PC-9 (cell line): Measurements from ENCODE around the gene TRABD2A. TPM values are rescaled to one million over a fixed set of nuclear protein-coding genes. Genes with fewer than 3 reads are reported as not detected.

ENCODE experiments used
- BruUV-seq: library from RNA; stranded (reverse); fragments of 400-500 nt; replicated peaks from 2 replicates; lab custom pipeline; 2021; lab: Mats Ljungman, UMichigan
- CTCF ChIA-PET: fragments of 300-600 bp; sonication (Branson Sonifier 250); formaldehyde crosslinking; loops from one replicate; lab custom pipeline; 2022; ENCODE audit warnings: antibody characterized with exemption; lab: Charles Lee
- POLR2A ChIA-PET: fragments of 300-600 bp; sonication (Branson Sonifier 250); formaldehyde crosslinking; loops from one replicate; lab custom pipeline; 2022; ENCODE audit warnings: antibody characterized with exemption; ENCODE audit not compliant: unreplicated experiment; lab: Charles Lee
- DNase-seq, 2 experiments: peaks; one replicate each; pipeline versions ENCODE4 v3.0.0 to v3.0.0-alpha.2; 2015 to 2022; ENCODE audit warnings: mixed read lengths in 1 of 2
- H2AFZ ChIP-seq: fragments of 200-600 bp; sonication (generic); 2 replicates; pipeline ENCODE4 v1.8.1; 2017; ENCODE audit warnings: antibody characterized with exemption
- H3F3A ChIP-seq: fragments of 200-600 bp; sonication (generic); 2 replicates; pipeline ENCODE4 v1.8.1; 2017; ENCODE audit warnings: antibody characterized with exemption, mild to moderate bottlenecking, low read depth; ENCODE audit not compliant: insufficient read depth
- H3K27ac ChIP-seq: fragments of 200-600 bp; sonication (generic); 2 replicates; pipeline ENCODE4 v1.6.1; 2016; ENCODE audit warnings: mixed run types
- H3K27me3 ChIP-seq: fragments of 200-600 bp; sonication (generic); 2 replicates; pipeline ENCODE4 v1.6.1; 2016; ENCODE audit warnings: low read depth, mixed run types; ENCODE audit not compliant: insufficient read depth
- H3K36me3 ChIP-seq: fragments of 200-600 bp; sonication (generic); 2 replicates; pipeline ENCODE4 v1.6.1; 2016; ENCODE audit warnings: low read depth, mixed run types
- H3K4me1 ChIP-seq: fragments of 200-600 bp; sonication (generic); replicated peaks from 2 replicates; pipeline ENCODE4 v1.6.1; 2016; ENCODE audit warnings: mixed run types; ENCODE audit not compliant: insufficient read depth
- H3K4me2 ChIP-seq: fragments of 200-600 bp; sonication (generic); 2 replicates; pipeline ENCODE4 v1.6.1; 2017; ENCODE audit warnings: mixed run types
- H3K4me3 ChIP-seq: fragments of 200-600 bp; sonication (generic); 2 replicates; pipeline ENCODE4 v1.6.1; 2016; ENCODE audit warnings: mixed run types
- H3K79me2 ChIP-seq: fragments of 200-600 bp; sonication (generic); 2 replicates; pipeline ENCODE4 v1.6.1; 2017; ENCODE audit warnings: low read depth, mixed run types
- H3K9me2 ChIP-seq: fragments of 200-600 bp; sonication (generic); 2 replicates; pipeline ENCODE4 v1.8.1; 2017; ENCODE audit warnings: mild to moderate bottlenecking; ENCODE audit not compliant: insufficient read depth
- H3K9me3 ChIP-seq: fragments of 200-600 bp; sonication (generic); 2 replicates; pipeline ENCODE4 v1.8.1; 2016; ENCODE audit warnings: low read depth; ENCODE audit not compliant: insufficient read depth
- H4K20me1 ChIP-seq: fragments of 200-600 bp; sonication (generic); 2 replicates; pipeline ENCODE4 v1.8.1; 2017; ENCODE audit not compliant: insufficient read depth
- CTCF ChIP-seq: fragments of 200-600 bp; sonication (generic); conservative IDR thresholded peaks from 2 replicates; pipeline ENCODE4 v1.6.1; 2017; ENCODE audit warnings: mixed run types, antibody characterized with exemption, mild to moderate bottlenecking, moderate library complexity
- EZH2 ChIP-seq: fragments of 200-600 bp; sonication (generic); IDR thresholded peaks from 2 replicates; pipeline ENCODE4 v1.8.0; 2017; ENCODE audit warnings: antibody characterized with exemption, low read depth
- intact Hi-C: fragments of 100-400 bp; cut with micrococcal nuclease; formaldehyde crosslinking; loops from one replicate; pipeline ENCODE4 v1.10.0; 2022; ENCODE audit not compliant: unreplicated experiment
- total RNA-seq: library from RNA; stranded (reverse); gene quantifications from 2 replicates; pipeline ENCODE4 v1.2.3, GENCODE V29; 2021

Gene TRABD2A
- total RNA-seq, 1 experiment from 2014 or later = 2.2 TPM

GRCh38 chr2:84844141-84844540, 36.7 kb downstream of the TRABD2A start:
- no peaks in the 10 kb centered on the region for H3K79me2 ChIP-seq
- no peak overlapping the region for H3K27ac ChIP-seq
- POLR2A ChIA-PET = no interaction called here
- no peak for DNase-seq
- no peaks in the 10 kb centered on the region for H3K4me1 ChIP-seq
- BruUV-seq = no TSS peak
- no peaks in the 10 kb centered on the region for H3K9me2 ChIP-seq
- no peaks in the 10 kb centered on the region for H3F3A ChIP-seq
- TF ChIP-seq CTCF (no peak), EZH2 (no peak)
- no peaks in the 10 kb centered on the region for H4K20me1 ChIP-seq
- peaks cover 14% of the 10 kb centered on the region; the same call in 1 of the 2 replicates for H3K27me3 ChIP-seq
- no peaks in the 10 kb centered on the region for H3K36me3 ChIP-seq
- intact Hi-C loops = no loop called here
- H3K9me3 ChIP-seq = no peaks in the 10 kb centered on the region
- no peak overlapping the region for H3K4me2 ChIP-seq
- H2AFZ ChIP-seq = no peak overlapping the region
- H3K4me3 ChIP-seq = no peak overlapping the region
- CTCF ChIA-PET = no interaction called here

- H3K27me3 ChIP-seq = no peaks in the 10 kb centered on the region
- H3K4me1 ChIP-seq = no peaks in the 10 kb centered on the region
- TF ChIP-seq EZH2 (no peak), CTCF (no peak)
- no peak overlapping the region for H3K4me3 ChIP-seq
- no peaks in the 10 kb centered on the region for H3K9me3 ChIP-seq
- H3K36me3 ChIP-seq = no peaks in the 10 kb centered on the region
- H3F3A ChIP-seq = no peaks in the 10 kb centered on the region
- no peak overlapping the region for H3K27ac ChIP-seq
- BruUV-seq = no TSS peak
- no peak overlapping the region for H3K4me2 ChIP-seq
- intact Hi-C loops = no loop called here
- CTCF ChIA-PET = no interaction called here
- H3K79me2 ChIP-seq = no peaks in the 10 kb centered on the region
- H3K9me2 ChIP-seq = no peaks in the 10 kb centered on the region
- DNase-seq = no peak
- H2AFZ ChIP-seq = no peak overlapping the region
- H4K20me1 ChIP-seq = no peaks in the 10 kb centered on the region
- POLR2A ChIA-PET = no interaction called here
Measured at GRCh38 chr2:84841577-84841976, 39.3 kb downstream of the TRABD2A start.

- Histone ChIP-seq H2AFZ (no peak overlapping the region), H3K4me3 (no peak overlapping the region), H4K20me1 (no peaks in the 10 kb centered on the region), H3K79me2 (no peaks in the 10 kb centered on the region), H3K9me2 (no peaks in the 10 kb centered on the region), H3K36me3 (no peaks in the 10 kb centered on the region), H3K9me3 (no peaks in the 10 kb centered on the region), H3K4me2 (no peak overlapping the region), H3K4me1 (no peaks in the 10 kb centered on the region), H3F3A (no peaks in the 10 kb centered on the region), H3K27me3 (no peaks in the 10 kb centered on the region), H3K27ac (no peak overlapping the region)
- POLR2A ChIA-PET = no interaction called here
- no peak for TF ChIP-seq EZH2
- TF ChIP-seq CTCF = no peak
- no TSS peak for BruUV-seq
- CTCF ChIA-PET = no interaction called here
- no peak for DNase-seq
- intact Hi-C loops = no loop called here
Measured at GRCh38 chr2:84840306-84840705, 40.6 kb downstream of the TRABD2A start.
